ENCODE data around the gene PTGFRN. TPM values are rescaled to one million over a fixed set of nuclear protein-coding genes. Genes with fewer than 3 reads are reported as not detected.

The PTGFRN gene
- total RNA-seq, 2 experiments from 2014 or later = 1.8 to 2.8 TPM

- H3K9me3 Mint-ChIP-seq = no peaks in the 10 kb centered on the region
- H3K36me3 Mint-ChIP-seq (ENCODE audit: low read depth) = no peaks in the 10 kb centered on the region
- H3K27ac Mint-ChIP-seq = no peak overlapping the region
- peaks cover 11% of the 10 kb centered on the region for H3K4me1 Mint-ChIP-seq
- CTCF ChIA-PET = interaction anchor here (1.0 kb wide), 1 partner anchor 174 kb away, joined by 4 read pairs; no protein-coding TSS in a partner anchor
- H3K27me3 Mint-ChIP-seq = peaks cover 9% of the 10 kb centered on the region
- DNase-seq = no peak
- POLR2A ChIA-PET = interaction anchor here (1.8 kb wide), 1 partner anchor 148 kb away, joined by 4 read pairs; the partner anchor contains the start of gene TTF2
- H3K4me3 Mint-ChIP-seq = no peak overlapping the region
Measured at GRCh38 chr1:116911779-116912469, 2.2 kb downstream of the PTGFRN start.

- POLR2A ChIA-PET = no interaction called here
- no peaks in the 10 kb centered on the region for H3K36me3 Mint-ChIP-seq (ENCODE audit: low read depth)
- H3K9me3 Mint-ChIP-seq = no peaks in the 10 kb centered on the region
- no peak overlapping the region for H3K27ac Mint-ChIP-seq
- no peak overlapping the region for H3K4me3 Mint-ChIP-seq
- CTCF ChIA-PET = no interaction called here
- peaks cover 11% of the 10 kb centered on the region for H3K4me1 Mint-ChIP-seq
- H3K27me3 Mint-ChIP-seq = peaks cover 9% of the 10 kb centered on the region
- DNase-seq = no peak
Measured at GRCh38 chr1:116912846-116913245, 3.1 kb downstream of the PTGFRN start.

DNA sequence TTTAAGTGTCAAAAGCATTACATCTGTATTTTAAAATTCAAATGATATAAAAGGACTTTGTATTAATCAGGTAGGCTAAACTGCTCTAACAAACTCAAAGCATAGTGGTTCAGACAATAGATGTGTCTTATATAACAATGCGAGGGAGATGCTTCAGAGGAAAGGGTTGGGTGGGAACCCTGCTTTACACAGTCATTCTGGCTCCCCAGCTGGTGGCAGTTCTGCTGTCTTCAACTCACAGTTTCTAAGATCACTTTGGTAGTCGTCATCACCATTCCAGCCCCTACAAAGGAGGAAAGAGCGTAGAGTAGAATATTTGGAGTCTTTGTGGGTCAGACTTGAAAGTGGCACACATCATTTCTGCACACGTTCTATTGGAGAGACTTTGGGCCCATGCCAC lies 4.2 kb downstream of the PTGFRN start:
- Mint-ChIP-seq H3K27ac (no peak overlapping the region), H3K36me3 (ENCODE audit: low read depth) (no peaks in the 10 kb centered on the region), H3K9me3 (no peaks in the 10 kb centered on the region), H3K4me3 (no peak overlapping the region), H3K27me3 (peaks cover 3% of the 10 kb centered on the region), H3K4me1 (peaks cover 11% of the 10 kb centered on the region)
- ChIA-PET CTCF (interaction anchor here (1.2 kb wide), 1 partner anchor 21 kb away, joined by 3 read pairs; no protein-coding TSS in a partner anchor), POLR2A (no interaction called here)
- no peak for DNase-seq

DNA sequence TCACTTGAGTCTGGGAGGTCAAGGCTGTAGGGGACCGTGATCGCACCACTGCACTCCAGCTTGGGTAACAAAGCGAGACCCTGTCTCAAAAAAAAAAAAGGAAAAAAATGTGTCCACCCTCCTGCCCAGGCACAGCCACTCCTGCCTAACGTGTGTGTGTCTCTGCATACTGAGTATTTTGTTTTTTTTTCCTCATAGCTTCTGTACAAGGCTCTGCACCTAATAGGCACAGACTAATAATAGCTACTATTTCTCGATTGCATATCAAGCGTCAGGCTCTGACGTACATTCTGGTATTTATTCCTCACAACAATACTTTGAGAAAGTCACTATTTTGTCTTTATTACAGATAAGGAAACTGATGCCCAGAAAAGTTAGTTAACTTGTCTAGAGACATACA lies 5.0 kb downstream of the PTGFRN start:
- POLR2A ChIA-PET = no interaction called here

DNA sequence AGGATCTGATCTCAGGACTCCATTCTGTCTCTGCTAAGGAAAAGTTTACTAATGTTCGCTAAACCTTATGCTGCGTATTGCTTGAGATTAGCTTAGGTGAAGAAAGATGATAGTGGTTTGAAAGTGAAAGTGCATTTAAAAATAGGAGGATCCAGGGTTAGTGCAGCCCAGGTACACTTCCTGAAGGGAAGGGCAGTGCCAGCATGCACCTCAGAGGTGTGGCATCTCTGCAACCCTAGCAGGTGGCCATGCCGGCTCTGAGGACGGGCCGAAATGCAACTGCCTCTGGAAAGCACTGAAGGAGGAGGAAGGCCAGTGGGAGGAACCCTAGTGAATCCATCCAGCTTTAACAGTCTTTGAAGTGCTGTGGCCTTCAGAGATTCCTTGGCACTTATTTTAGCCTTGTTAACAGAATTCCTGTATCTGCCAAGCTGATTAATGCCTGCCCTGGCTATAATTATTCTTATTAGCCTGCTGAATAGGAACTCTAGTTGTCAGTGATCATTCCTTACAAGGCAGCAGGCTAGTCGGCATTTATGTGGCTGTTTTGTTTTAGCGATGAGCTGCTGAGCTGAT lies 5.5 kb downstream of the PTGFRN start:
- Mint-ChIP-seq H3K9me3 (no peaks in the 10 kb centered on the region), H3K27ac (no peak overlapping the region), H3K4me1 (peaks cover 11% of the 10 kb centered on the region), H3K36me3 (ENCODE audit: low read depth) (no peaks in the 10 kb centered on the region), H3K4me3 (no peak overlapping the region), H3K27me3 (no peaks in the 10 kb centered on the region)
- DNase-seq = no peak
- ChIA-PET CTCF (interaction anchor here (0.9 to 1.8 kb wide), 5 partner anchors 20 to 341 kb away, joined by 3 to 8 read pairs (median 3); no protein-coding TSS in a partner anchor), POLR2A (no interaction called here)

More for the DNA sequence above, 5.0 kb downstream of the PTGFRN start:
- no peak overlapping the region for H3K4me3 Mint-ChIP-seq
- peaks cover 8% of the 10 kb centered on the region for H3K4me1 Mint-ChIP-seq
- H3K36me3 Mint-ChIP-seq (ENCODE audit: low read depth) = no peaks in the 10 kb centered on the region
- DNase-seq = no peak
- H3K27me3 Mint-ChIP-seq = no peaks in the 10 kb centered on the region
- no peak overlapping the region for H3K27ac Mint-ChIP-seq
- CTCF ChIA-PET = interaction anchor here (1.2 to 1.8 kb wide), 3 partner anchors 20 to 340 kb away, joined by 3 to 8 read pairs (median 3); no protein-coding TSS in a partner anchor
- no peaks in the 10 kb centered on the region for H3K9me3 Mint-ChIP-seq

DNA sequence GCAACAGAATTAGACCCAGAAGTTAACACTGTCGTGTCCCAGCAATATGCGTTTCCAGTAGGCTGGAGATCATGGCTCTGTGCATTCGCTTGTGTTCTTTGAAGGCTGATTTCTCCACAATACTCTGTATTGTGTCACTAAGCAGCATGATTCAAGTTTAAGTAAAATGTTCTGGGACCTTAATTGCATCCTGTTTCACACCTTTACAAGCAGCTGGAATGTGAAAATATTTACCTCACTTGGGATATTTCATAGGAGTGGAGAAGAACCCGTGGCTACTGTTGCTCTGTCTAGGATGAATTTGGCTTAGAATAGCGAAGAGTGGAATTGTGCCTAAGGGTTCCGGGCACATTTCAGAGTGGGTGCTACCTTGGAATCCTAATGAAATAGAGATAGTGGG lies 6.3 kb downstream of the PTGFRN start:
- ChIA-PET POLR2A (no interaction called here), CTCF (interaction anchor here (0.9 to 1.8 kb wide), 3 partner anchors 19 to 191 kb away, joined by 3 to 8 read pairs (median 3); no protein-coding TSS in a partner anchor)

GRCh38 chr1:116916533-116917445 lies 7.1 kb downstream of the PTGFRN start:
- DNase-seq = no peak
- H3K36me3 Mint-ChIP-seq (ENCODE audit: low read depth) = no peaks in the 10 kb centered on the region
- H3K9me3 Mint-ChIP-seq = no peaks in the 10 kb centered on the region
- POLR2A ChIA-PET = no interaction called here
- H3K27me3 Mint-ChIP-seq = no peaks in the 10 kb centered on the region
- CTCF ChIA-PET = interaction anchor here (0.6 kb wide), 1 partner anchor 192 kb away, joined by 3 read pairs; no protein-coding TSS in a partner anchor
- H3K4me3 Mint-ChIP-seq = no peak overlapping the region
- H3K27ac Mint-ChIP-seq = no peak overlapping the region
- peaks cover 11% of the 10 kb centered on the region for H3K4me1 Mint-ChIP-seq

More for the DNA sequence above, 6.3 kb downstream of the PTGFRN start:
- no peaks in the 10 kb centered on the region for H3K36me3 Mint-ChIP-seq (ENCODE audit: low read depth)
- H3K9me3 Mint-ChIP-seq = no peaks in the 10 kb centered on the region
- no peak for DNase-seq
- no peaks in the 10 kb centered on the region for H3K27me3 Mint-ChIP-seq
- H3K4me3 Mint-ChIP-seq = no peak overlapping the region
- peaks cover 11% of the 10 kb centered on the region for H3K4me1 Mint-ChIP-seq
- H3K27ac Mint-ChIP-seq = no peak overlapping the region

DNA sequence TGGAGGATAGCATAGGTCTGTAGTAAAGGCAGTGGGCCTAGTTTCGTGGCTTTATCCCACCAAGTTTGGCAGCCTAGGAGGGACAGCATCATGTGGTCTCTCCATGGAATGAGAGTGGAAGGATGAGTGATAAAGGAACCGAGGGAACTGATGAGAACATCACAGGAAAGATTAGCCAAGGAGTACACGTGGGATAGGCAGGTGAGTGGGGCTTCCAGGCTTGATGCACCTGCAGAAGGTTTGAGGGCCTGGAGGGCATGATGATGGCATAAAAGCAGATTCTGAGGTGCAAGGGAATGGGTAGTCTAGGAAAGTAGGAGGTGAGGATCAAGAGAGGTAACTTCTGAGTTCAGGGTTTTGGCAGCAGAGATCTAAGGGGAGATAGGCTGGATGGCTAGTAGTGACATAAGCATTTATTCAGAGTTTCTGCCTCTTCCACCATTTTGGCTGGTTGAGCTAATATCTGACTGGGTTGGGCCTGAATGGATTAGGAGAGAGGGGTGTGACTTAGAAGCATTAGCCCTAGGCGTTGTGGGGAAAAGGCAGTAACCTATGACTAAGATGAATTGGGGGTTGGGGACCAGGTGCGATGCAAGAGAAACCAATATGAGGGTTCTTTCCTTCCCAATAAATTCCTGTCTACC lies 9.1 kb downstream of the PTGFRN start:
- no peaks in the 10 kb centered on the region for H3K9me3 Mint-ChIP-seq
- H3K27me3 Mint-ChIP-seq = no peaks in the 10 kb centered on the region
- no peak overlapping the region for H3K27ac Mint-ChIP-seq
- H3K36me3 Mint-ChIP-seq (ENCODE audit: low read depth) = no peaks in the 10 kb centered on the region
- ChIA-PET POLR2A (no interaction called here), CTCF (no interaction called here)
- no peak for DNase-seq
- peaks cover 11% of the 10 kb centered on the region for H3K4me1 Mint-ChIP-seq
- H3K4me3 Mint-ChIP-seq = no peak overlapping the region

DNA sequence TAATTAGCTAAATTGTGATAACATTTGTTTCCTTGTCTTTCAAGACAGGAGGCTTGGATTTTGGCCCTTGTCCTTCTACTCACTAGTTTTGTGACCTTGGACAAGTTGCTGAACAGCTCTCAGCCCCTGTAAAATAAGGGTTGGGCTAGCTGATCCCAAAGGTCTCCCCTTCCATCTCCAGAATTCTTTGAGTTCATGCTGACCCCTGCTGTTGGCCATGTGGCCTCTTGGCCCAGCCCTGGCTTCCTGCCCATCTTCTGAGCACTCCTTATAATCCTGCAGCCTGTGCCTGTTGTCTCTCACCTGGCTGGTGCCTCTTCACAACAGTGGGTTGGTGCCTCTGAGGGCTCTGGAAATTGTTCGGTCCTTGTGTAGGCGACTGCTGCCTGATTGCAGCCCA lies 10.1 kb downstream of the PTGFRN start:
- H3K9me3 Mint-ChIP-seq = no peaks in the 10 kb centered on the region

DNA sequence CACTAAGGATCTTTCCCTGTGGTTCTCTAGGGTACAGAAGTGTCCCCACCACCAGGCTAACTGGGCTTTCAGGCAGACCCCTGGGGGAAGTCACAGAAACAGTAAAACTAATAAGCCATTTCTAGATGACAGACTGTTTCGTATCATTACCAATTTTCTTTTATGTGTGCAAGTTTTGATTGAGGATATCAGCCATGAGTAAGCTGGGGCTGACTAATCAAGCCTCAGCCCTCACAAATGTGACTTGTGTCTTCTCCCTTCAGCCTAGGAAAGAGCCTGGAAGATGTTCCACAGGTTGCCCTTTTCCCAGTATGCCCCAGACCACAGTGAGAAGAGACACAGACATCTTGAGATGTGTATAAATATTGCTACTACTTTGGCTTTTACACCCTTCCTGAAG lies 10.5 kb downstream of the PTGFRN start:
- no peaks in the 10 kb centered on the region for H3K36me3 Mint-ChIP-seq (ENCODE audit: low read depth)
- peaks cover 5% of the 10 kb centered on the region for H3K4me1 Mint-ChIP-seq
- H3K27ac Mint-ChIP-seq = no peak overlapping the region
- no peak for DNase-seq
- H3K27me3 Mint-ChIP-seq = no peaks in the 10 kb centered on the region
- CTCF ChIA-PET = no interaction called here
- POLR2A ChIA-PET = no interaction called here
- H3K4me3 Mint-ChIP-seq = no peak overlapping the region
- H3K9me3 Mint-ChIP-seq = no peaks in the 10 kb centered on the region

More for the DNA sequence above, 10.1 kb downstream of the PTGFRN start:
- Mint-ChIP-seq H3K4me3 (no peak overlapping the region), H3K27ac (no peak overlapping the region), H3K27me3 (no peaks in the 10 kb centered on the region), H3K36me3 (ENCODE audit: low read depth) (no peaks in the 10 kb centered on the region), H3K4me1 (peaks cover 9% of the 10 kb centered on the region)
- ChIA-PET POLR2A (no interaction called here), CTCF (no interaction called here)
- DNase-seq = no peak

DNA sequence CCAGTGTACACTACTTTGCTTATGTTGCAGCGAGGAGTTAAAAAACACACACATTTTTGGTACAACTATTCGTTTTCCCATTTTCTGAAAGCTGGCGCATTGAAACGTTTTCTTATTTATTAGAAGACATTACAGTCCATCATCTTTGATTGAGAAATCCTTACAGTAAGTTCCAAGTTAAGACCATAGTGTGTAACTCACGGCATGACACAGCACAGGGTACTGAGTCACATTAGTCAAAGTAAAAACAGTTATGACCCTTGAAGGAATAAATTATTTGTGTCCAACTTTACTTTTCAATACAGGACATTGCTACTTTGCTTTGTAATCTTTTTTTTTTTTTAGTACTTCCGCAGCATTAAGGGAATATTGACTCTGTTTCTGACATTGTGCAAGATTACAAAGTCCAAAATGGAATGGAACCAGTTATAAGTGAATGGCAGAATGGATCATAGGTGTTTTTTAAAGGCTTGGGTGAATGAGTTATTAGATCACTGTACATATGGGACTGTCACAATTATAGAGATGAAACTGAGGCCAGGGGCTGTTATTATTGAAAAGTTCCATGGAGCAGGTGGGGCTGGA lies 11.7 kb downstream of the PTGFRN start:
- Mint-ChIP-seq H3K27ac (no peak overlapping the region), H3K36me3 (ENCODE audit: low read depth) (no peaks in the 10 kb centered on the region), H3K4me3 (no peak overlapping the region), H3K4me1 (peaks cover 3% of the 10 kb centered on the region), H3K27me3 (no peaks in the 10 kb centered on the region), H3K9me3 (no peaks in the 10 kb centered on the region)
- ChIA-PET CTCF (no interaction called here), POLR2A (no interaction called here)
- DNase-seq = no peak

DNA sequence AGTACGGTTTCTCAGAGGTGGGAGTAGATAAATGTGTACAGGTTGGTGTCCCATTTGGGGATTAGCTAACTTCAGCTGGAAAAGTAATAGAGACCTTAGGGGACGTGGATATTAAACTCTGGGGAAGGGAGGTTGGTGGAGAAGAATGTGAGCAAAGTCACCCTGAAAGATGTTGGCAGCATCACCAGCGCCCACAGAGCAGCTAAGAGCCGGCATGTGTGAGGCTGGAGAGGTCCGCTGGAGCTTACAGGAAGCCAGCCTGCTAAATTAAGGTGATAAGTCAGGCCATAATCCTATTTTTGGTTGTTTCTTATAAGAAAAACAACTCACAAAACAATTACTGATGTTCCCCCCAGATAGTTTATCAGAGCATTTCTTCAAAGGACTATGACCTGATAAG lies 12.2 kb downstream of the PTGFRN start:
- no peaks in the 10 kb centered on the region for H3K36me3 Mint-ChIP-seq (ENCODE audit: low read depth)
- H3K9me3 Mint-ChIP-seq = no peaks in the 10 kb centered on the region
- no peak overlapping the region for H3K27ac Mint-ChIP-seq
- POLR2A ChIA-PET = no interaction called here
- peaks cover 3% of the 10 kb centered on the region for H3K4me1 Mint-ChIP-seq
- no peak for DNase-seq
- H3K4me3 Mint-ChIP-seq = no peak overlapping the region
- H3K27me3 Mint-ChIP-seq = no peaks in the 10 kb centered on the region
- CTCF ChIA-PET = no interaction called here
